Measurements from ENCODE around the gene USP9X. TPM values are rescaled to one million over a fixed set of nuclear protein-coding genes. Genes with fewer than 3 reads are reported as not detected.
A peak's percentile ranks its signal among the peaks of the same experiment; 100 is the strongest.
"Not testable (repeated sequence)": the region's sequence is repeated elsewhere in the genome, so short reads cannot be mapped to it uniquely, and the experiment has no call there.

The USP9X gene
- total RNA-seq, 1 experiment from 2014 or later: 163 TPM

GRCh38 chrX:41110801-41111625, 25.8 kb downstream of the USP9X start (continued):
- TF ChIP-seq TCF7 (CRISPR knock-in tag; IDR thresholded peaks at IDR 0.05; ENCODE audit: low read depth) (no peak), FOXJ3 (CRISPR knock-in tag; IDR thresholded peaks at IDR 0.05; ENCODE audit: borderline replicate concordance) (no peak), IRF1 (CRISPR knock-in tag; IDR thresholded peaks at IDR 0.05) (no peak), HMGXB4 (CRISPR knock-in tag; IDR thresholded peaks at IDR 0.05) (no peak), AR (CRISPR knock-in tag; IDR thresholded peaks at IDR 0.05) (no peak), NFATC4 (CRISPR knock-in tag; IDR thresholded peaks at IDR 0.05) (no peak), FOXP1 (CRISPR knock-in tag; IDR thresholded peaks at IDR 0.05; ENCODE audit: borderline replicate concordance) (no peak), CREM (CRISPR knock-in tag; IDR thresholded peaks at IDR 0.05) (no peak), FOXK1 (CRISPR knock-in tag; IDR thresholded peaks at IDR 0.05) (no peak), GABPB1 (CRISPR knock-in tag; IDR thresholded peaks at IDR 0.05) (no peak), EMX1 (CRISPR knock-in tag; IDR thresholded peaks at IDR 0.05) (no peak), ZNF121 (CRISPR knock-in tag; IDR thresholded peaks at IDR 0.05) (no peak), ETV6 (CRISPR knock-in tag; IDR thresholded peaks at IDR 0.05) (no peak), MXD4 (CRISPR knock-in tag; IDR thresholded peaks at IDR 0.05; ENCODE audit: borderline replicate concordance) (no peak)

GRCh38 chrX:41115104-41115425, 29.8 kb downstream of the USP9X start:
- DNase-seq (ENCODE audit: low spot score); H3K36me3 Mint-ChIP-seq; H3K27me3 Mint-ChIP-seq (ENCODE audit: low read depth); H3K9me3 Mint-ChIP-seq: not testable (repeated sequence)
- peak overlapping the region; percentile 38; the same call in 1 of the 2 replicates for H3K27ac Mint-ChIP-seq
- peaks cover 80% of the 10 kb centered on the region for H3K4me1 Mint-ChIP-seq
- ChIA-PET CTCF (interaction anchor here (0.5 to 2.7 kb wide), 21 partner anchors 11 to 764 kb away, joined by 3 to 11 read pairs (median 3); partner anchors contain the start of gene USP9X), POLR2A (interaction anchor here (1.0 kb wide), 1 partner anchor 31 kb away, joined by 7 read pairs; no protein-coding TSS in a partner anchor)
- TF ChIP-seq GTF2I (CRISPR knock-in tag; conservative IDR thresholded peaks at IDR 0.05): 0 out of 2 replicates have a peak, but pooled peaks have one; percentile 38
- peak; percentile 59 for TF ChIP-seq CTCF (IDR thresholded peaks at IDR 0.05)
- peak; percentile 89 for TF ChIP-seq ZNF121 (CRISPR knock-in tag; IDR thresholded peaks at IDR 0.05)
- peak overlapping the region; percentile 48 for H3K4me3 Mint-ChIP-seq
- ATAC-seq: 0 out of 2 replicates have a peak, but pooled peaks have one; percentile 33

- CTCF ChIA-PET: interaction anchor here (2.7 kb wide), 1 partner anchor 107 kb away, joined by 11 read pairs; no protein-coding TSS in a partner anchor
- POLR2A ChIA-PET: no interaction called here
- Mint-ChIP-seq H3K36me3 (peaks cover 7% of the 10 kb centered on the region; the same call in 1 of the 2 replicates), H3K9me3 (no peaks in the 10 kb centered on the region), H3K4me3 (peak overlapping the region; percentile 48), H3K27me3 (ENCODE audit: low read depth) (no peaks in the 10 kb centered on the region), H3K4me1 (peaks cover 76% of the 10 kb centered on the region), H3K27ac (peak overlapping the region; percentile 90)
- ATAC-seq: no peak
- no peak for DNase-seq (ENCODE audit: low spot score)
- no peak for TF ChIP-seq NR1H2 (CRISPR knock-in tag; IDR thresholded peaks at IDR 0.05)
- TF ChIP-seq MXD4 (CRISPR knock-in tag; IDR thresholded peaks at IDR 0.05; ENCODE audit: borderline replicate concordance): no peak
- no peak for TF ChIP-seq GABPB1 (CRISPR knock-in tag; IDR thresholded peaks at IDR 0.05)
- no peak for TF ChIP-seq ZNF219 (CRISPR knock-in tag; IDR thresholded peaks at IDR 0.05; ENCODE audit: borderline replicate concordance)
- no peak for TF ChIP-seq AR (CRISPR knock-in tag; IDR thresholded peaks at IDR 0.05)
- no peak for TF ChIP-seq ZMAT4 (CRISPR knock-in tag; IDR thresholded peaks at IDR 0.05)
- no peak for TF ChIP-seq FOXK1 (CRISPR knock-in tag; IDR thresholded peaks at IDR 0.05)
- TF ChIP-seq NFATC4 (CRISPR knock-in tag; IDR thresholded peaks at IDR 0.05): no peak
- no peak for TF ChIP-seq E2F4 (CRISPR knock-in tag; IDR thresholded peaks at IDR 0.05; ENCODE audit: borderline replicate concordance, low read depth)
Observed at GRCh38 chrX:41116948-41117347, 31.7 kb downstream of the USP9X start.
